Neutrophil (primary cell): ENCODE results near the gene KIF9.
"Not testable (repeated sequence)": the region's sequence is repeated elsewhere in the genome, so short reads cannot be mapped to it uniquely, and the experiment has no call there.

Experiments used
- H3K27ac ChIP-seq: fragments of 200-600 bp; sonication (generic); 2 replicates; pipeline ENCODE4 v1.5.1; 2016; ENCODE audit warnings: mild to moderate bottlenecking, moderate library complexity
- H3K27me3 ChIP-seq: fragments of 200-600 bp; sonication (generic); 2 replicates; pipeline ENCODE4 v1.6.0; 2016; ENCODE audit warnings: mild to moderate bottlenecking
- H3K36me3 ChIP-seq: fragments of 200-600 bp; sonication (generic); 2 replicates; pipeline ENCODE4 v1.5.1; 2017
- H3K4me1 ChIP-seq, 2 experiments: fragments of 200-600 bp in 1 of 2; sonication (generic) in 1 of 2; 1 replicate in 1 of 2; 2 replicates in 1 of 2; pipeline versions ENCODE4 v1.5.1 to v1.6.1; 2013 to 2016; ENCODE audit warnings: low read depth in 1 of 2, low read length in 1 of 2, mild to moderate bottlenecking in 1 of 2, moderate library complexity in 1 of 2; ENCODE audit not compliant: control insufficient read depth in 1 of 2, insufficient read depth in 1 of 2
- H3K4me3 ChIP-seq, 2 experiments: fragments of 200-600 bp in 1 of 2; sonication (generic) in 1 of 2; 1 replicate in 1 of 2; 2 replicates in 1 of 2; pipeline ENCODE4 v1.5.1; 2013 to 2016; ENCODE audit warnings: low read depth in 1 of 2, low read length in 1 of 2, mild to moderate bottlenecking in 1 of 2, moderate library complexity in 1 of 2
- H3K9me3 ChIP-seq: fragments of 200-600 bp; sonication (generic); 2 replicates; pipeline ENCODE4 v1.5.1; 2016
- TF ChIP-seq, protein P1 (sequence below): fragments of 200-600 bp; sonication (generic); IDR thresholded peaks from 2 replicates; pipeline ENCODE4 v1.5.1; 2016; ENCODE audit warnings: antibody characterized with exemption

Gene KIF9

DNA sequence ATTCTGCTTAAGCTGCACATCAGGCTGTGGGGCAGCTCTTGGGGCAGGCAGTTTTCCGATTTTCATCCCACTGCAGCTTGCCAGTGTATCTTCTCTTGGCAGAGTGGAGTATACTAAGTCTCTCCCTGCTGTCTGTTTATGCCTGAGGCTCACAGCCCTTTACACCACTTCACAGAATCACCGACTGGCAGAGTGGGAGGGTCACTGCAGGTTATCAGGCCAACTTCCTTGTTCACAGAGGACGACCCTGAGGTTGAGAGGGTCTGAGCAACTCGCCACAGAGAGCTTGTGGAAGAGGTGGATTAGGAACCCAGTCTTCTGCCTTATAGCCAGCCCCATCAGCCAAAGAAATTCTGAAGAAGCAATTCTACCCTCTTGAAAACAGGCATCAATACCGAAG lies 30.9 kb downstream of the KIF9 start:
- Histone ChIP-seq H3K4me3 (no peak overlapping the region), H3K4me1 (no peaks in the 10 kb centered on the region), H3K27ac (no peak overlapping the region), H3K9me3 (no peaks in the 10 kb centered on the region), H3K27me3 (no peaks in the 10 kb centered on the region), H3K36me3 (no peaks in the 10 kb centered on the region)
- TF ChIP-seq, protein P1, sequence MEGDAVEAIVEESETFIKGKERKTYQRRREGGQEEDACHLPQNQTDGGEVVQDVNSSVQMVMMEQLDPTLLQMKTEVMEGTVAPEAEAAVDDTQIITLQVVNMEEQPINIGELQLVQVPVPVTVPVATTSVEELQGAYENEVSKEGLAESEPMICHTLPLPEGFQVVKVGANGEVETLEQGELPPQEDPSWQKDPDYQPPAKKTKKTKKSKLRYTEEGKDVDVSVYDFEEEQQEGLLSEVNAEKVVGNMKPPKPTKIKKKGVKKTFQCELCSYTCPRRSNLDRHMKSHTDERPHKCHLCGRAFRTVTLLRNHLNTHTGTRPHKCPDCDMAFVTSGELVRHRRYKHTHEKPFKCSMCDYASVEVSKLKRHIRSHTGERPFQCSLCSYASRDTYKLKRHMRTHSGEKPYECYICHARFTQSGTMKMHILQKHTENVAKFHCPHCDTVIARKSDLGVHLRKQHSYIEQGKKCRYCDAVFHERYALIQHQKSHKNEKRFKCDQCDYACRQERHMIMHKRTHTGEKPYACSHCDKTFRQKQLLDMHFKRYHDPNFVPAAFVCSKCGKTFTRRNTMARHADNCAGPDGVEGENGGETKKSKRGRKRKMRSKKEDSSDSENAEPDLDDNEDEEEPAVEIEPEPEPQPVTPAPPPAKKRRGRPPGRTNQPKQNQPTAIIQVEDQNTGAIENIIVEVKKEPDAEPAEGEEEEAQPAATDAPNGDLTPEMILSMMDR: no peak

DNA sequence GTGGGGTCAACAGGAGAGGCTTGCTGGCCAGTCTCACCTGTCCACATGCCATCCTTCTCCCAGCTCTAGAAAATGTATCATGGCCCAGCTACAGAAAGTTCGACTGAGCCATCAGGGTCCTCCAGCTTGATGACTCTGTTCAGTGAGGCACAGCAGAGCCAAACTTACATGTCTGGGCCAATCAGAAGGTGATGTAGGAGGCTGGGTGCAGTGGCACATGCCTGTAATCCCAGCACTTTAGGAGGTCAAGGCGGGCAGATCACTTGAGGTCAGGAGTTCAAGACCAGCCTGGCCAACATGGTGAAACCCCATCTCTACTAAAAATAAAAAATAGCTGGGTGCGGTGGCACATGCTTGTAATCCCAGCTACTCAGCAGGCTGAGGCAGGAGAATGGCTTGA lies 31.5 kb downstream of the KIF9 start:
- not testable (repeated sequence) for H3K27me3 ChIP-seq, H3K27ac ChIP-seq, H3K36me3 ChIP-seq, H3K4me1 ChIP-seq, H3K4me3 ChIP-seq, H3K9me3 ChIP-seq

DNA sequence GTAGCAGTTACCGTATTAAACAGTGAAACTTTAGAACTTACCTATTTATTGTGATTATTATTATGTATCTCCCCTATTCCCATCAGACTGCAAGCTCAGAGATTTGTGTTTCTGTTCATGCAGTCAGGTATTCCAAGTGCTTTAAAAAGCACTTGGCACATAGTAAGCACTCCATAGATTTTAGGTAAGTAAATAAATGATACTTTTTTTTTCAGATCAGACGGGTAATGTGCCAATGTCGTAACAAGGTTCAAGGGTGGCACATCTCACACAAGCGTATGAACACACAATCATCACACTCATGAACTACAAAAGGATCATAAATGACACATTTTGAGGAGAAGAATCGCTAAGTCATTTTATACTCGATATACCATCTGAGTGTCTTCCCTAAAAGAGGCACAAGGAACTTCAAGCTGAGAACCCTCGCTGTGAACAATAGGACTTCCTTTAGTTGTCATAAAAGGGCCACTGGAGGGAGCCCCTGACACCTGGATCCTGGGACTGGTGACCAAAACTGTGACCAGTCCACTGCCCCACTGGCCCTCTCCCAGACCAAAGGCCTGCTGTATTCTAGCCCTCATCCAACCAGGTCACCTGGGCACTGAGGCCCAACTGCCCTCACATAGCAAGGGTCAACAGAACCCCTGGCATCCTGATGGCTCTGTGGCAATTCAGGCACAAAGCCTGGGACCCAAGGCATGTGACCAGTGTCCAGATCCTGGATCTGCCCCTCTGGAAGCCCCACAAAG lies 32.1 kb downstream of the KIF9 start:
- H3K9me3 ChIP-seq: no peaks in the 10 kb centered on the region
- no peaks in the 10 kb centered on the region for H3K36me3 ChIP-seq
- no peaks in the 10 kb centered on the region for H3K27me3 ChIP-seq
- H3K4me1 ChIP-seq: no peaks in the 10 kb centered on the region
- no peak overlapping the region for H3K4me3 ChIP-seq
- TF ChIP-seq, protein P1: peak; percentile 17
- no peak overlapping the region for H3K27ac ChIP-seq

DNA sequence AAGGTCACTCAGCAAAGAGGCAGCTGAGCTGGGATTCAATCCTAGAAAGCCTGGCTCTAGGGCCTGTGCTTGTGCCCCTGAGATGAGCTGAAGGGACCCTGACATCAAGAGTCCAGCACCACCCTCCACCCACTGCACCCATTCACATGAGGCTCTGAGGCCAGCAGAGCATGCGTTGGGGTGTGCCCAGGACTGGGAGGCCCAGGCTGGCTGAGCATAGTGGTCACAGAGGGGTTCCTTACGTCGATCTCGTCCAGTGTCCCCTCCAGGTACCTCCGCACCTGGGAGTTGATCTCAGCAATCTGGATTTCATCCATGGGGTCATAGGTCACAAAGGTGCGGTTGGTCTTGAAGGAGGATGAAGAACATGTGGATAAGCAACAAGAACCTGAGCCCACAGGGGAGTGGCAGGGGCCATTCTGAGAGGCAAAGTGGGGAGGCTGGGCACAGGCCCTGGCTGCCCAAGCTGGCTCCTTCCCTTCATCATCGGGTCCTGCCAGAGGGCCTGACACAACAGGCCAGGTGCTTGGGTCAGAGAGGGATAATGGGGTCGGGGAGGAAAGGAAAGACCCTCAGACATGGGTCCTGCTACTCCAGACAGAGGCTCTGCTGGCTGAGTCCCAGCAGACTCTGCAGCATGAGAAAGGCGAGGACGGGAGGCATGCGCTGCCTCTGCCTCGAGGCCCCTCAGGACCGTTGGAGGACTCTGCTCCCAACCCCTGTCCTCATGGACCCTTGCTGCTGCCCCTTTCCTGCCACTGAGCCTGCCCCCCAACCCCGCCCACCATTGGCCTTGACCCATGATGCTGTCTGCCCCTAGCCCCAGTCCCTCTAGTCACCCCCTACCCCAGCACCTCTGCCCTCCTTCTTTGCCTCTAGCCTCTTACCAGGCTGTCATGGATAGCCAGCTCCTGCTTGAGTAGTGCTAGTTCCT lies 35.2 kb downstream of the KIF9 start:
- H3K4me1 ChIP-seq: no peaks in the 10 kb centered on the region
- no peak overlapping the region for H3K27ac ChIP-seq
- H3K36me3 ChIP-seq: no peaks in the 10 kb centered on the region
- H3K4me3 ChIP-seq: no peak overlapping the region
- H3K9me3 ChIP-seq: no peaks in the 10 kb centered on the region
- no peaks in the 10 kb centered on the region for H3K27me3 ChIP-seq
- TF ChIP-seq, protein P1: no peak

DNA sequence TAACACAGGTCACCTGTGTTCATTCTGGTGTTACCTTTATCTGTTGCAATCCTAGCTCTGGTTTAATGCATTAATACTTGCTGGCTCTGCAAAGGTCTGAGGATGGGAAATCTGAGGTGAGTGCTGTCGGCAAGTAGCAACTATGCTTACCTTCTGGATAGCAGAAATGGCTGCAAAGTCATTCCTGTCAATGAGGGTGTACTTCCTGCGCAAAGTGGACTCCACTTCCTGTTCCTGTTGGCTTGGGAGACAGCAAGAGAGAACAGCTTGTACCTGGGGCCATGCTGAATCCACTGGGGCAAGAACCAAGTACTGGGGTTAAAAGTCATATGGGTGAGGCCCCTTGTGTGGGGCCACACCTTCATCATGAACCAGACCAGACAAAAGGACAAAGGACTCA lies 37.3 kb downstream of the KIF9 start:
- Histone ChIP-seq H3K36me3 (no peaks in the 10 kb centered on the region), H3K4me3 (no peak overlapping the region), H3K9me3 (no peaks in the 10 kb centered on the region), H3K27me3 (no peaks in the 10 kb centered on the region), H3K4me1 (no peaks in the 10 kb centered on the region), H3K27ac (no peak overlapping the region)
- TF ChIP-seq, protein P1: no peak
